ENCODE data around the gene CD7. TPM values are rescaled to one million over a fixed set of nuclear protein-coding genes. Genes with fewer than 3 reads are reported as not detected.

The CD7 gene
- total RNA-seq, 1 donor from 2014 or later, result 2.5 TPM

GRCh38 chr17:82330322-82331239, 13.2 kb upstream of the CD7 start:
- no peak for ATAC-seq
- intact Hi-C loops (cut with DNase I), result no loop called here
- peak; percentile 71 for DNase-seq (ENCODE audit: low spot score)

GRCh38 chr17:82329683-82330321, 12.4 kb upstream of the CD7 start:
- no peak for DNase-seq (ENCODE audit: low spot score)
- intact Hi-C loops (cut with DNase I), result loop anchor here (10.0 kb wide), 1 partner anchor 125 kb away; no protein-coding TSS in a partner anchor
- no peak for ATAC-seq

GRCh38 chr17:82328994-82329507, 11.6 kb upstream of the CD7 start:
- intact Hi-C loops (cut with DNase I), result loop anchor here (10.0 kb wide), 1 partner anchor 124 kb away; no protein-coding TSS in a partner anchor
- ATAC-seq, result no peak
- DNase-seq (ENCODE audit: low spot score), result no peak

GRCh38 chr17:82328141-82328993, 11.0 kb upstream of the CD7 start:
- intact Hi-C loops (cut with DNase I), result loop anchor here (10.0 kb wide), 1 partner anchor 124 kb away; no protein-coding TSS in a partner anchor
- DNase-seq (ENCODE audit: low spot score) (no peak), ATAC-seq (no peak)

- DNase-seq (ENCODE audit: low spot score) (no peak), ATAC-seq (no peak)
- intact Hi-C loops (cut with DNase I), result loop anchor here (10.0 kb wide), 1 partner anchor 123 kb away; no protein-coding TSS in a partner anchor
Observed at GRCh38 chr17:82327757-82328140, 10.3 kb upstream of the CD7 start.

GRCh38 chr17:82327289-82327688, 9.9 kb upstream of the CD7 start:
- intact Hi-C loops (cut with DNase I), result loop anchor here (10.0 kb wide), 1 partner anchor 122 kb away; no protein-coding TSS in a partner anchor
- no peak for ATAC-seq
- DNase-seq (ENCODE audit: low spot score), result no peak

GRCh38 chr17:82325286-82326180, 8.1 kb upstream of the CD7 start:
- intact Hi-C loops (cut with DNase I), result loop anchor here (10.0 kb wide), 1 partner anchor 121 kb away; no protein-coding TSS in a partner anchor
- DNase-seq (ENCODE audit: low spot score), result no peak
- no peak for ATAC-seq

GRCh38 chr17:82324566-82325285, 7.3 kb upstream of the CD7 start:
- no peak for ATAC-seq
- intact Hi-C loops (cut with DNase I), result loop anchor here (5.0 to 10.0 kb wide), 2 partner anchors 87 to 120 kb away; no protein-coding TSS in a partner anchor
- DNase-seq (ENCODE audit: low spot score), result no peak

GRCh38 chr17:82323514-82324234, 6.3 kb upstream of the CD7 start:
- ATAC-seq, result no peak
- intact Hi-C loops (cut with DNase I), result loop anchor here (5.0 to 10.0 kb wide), 2 partner anchors 86 to 119 kb away; no protein-coding TSS in a partner anchor
- no peak for DNase-seq (ENCODE audit: low spot score)

GRCh38 chr17:82322526-82323453, 5.4 kb upstream of the CD7 start:
- ATAC-seq (no peak), DNase-seq (ENCODE audit: low spot score) (no peak)
- intact Hi-C loops (cut with DNase I), result loop anchor here (5.0 to 10.0 kb wide), 2 partner anchors 85 to 118 kb away; no protein-coding TSS in a partner anchor

- DNase-seq (ENCODE audit: low spot score) (no peak), ATAC-seq (no peak)
- intact Hi-C loops (cut with DNase I), result loop anchor here (5.0 to 10.0 kb wide), 2 partner anchors 85 to 117 kb away; no protein-coding TSS in a partner anchor
Observed at GRCh38 chr17:82321947-82322466, 4.6 kb upstream of the CD7 start.

GRCh38 chr17:82320956-82321927, 3.8 kb upstream of the CD7 start:
- ATAC-seq (peak; percentile 35), DNase-seq (ENCODE audit: low spot score) (no peak)
- intact Hi-C loops (cut with DNase I), result loop anchor here (5.0 to 10.0 kb wide), 2 partner anchors 84 to 116 kb away; no protein-coding TSS in a partner anchor

GRCh38 chr17:82320140-82320840, 2.9 kb upstream of the CD7 start:
- ATAC-seq (no peak), DNase-seq (ENCODE audit: low spot score) (no peak)
- intact Hi-C loops (cut with DNase I), result loop anchor here (5.0 to 10.0 kb wide), 2 partner anchors 83 to 115 kb away; no protein-coding TSS in a partner anchor

Data from sciatic nerve (tissue), 2 donors.